ENCODE measurements around the gene KIF17.

KIF17 gene

GRCh38 chr1:20657024-20657423 lies 60.8 kb downstream of the KIF17 start:
- DNase-seq, result no peak

DNA sequence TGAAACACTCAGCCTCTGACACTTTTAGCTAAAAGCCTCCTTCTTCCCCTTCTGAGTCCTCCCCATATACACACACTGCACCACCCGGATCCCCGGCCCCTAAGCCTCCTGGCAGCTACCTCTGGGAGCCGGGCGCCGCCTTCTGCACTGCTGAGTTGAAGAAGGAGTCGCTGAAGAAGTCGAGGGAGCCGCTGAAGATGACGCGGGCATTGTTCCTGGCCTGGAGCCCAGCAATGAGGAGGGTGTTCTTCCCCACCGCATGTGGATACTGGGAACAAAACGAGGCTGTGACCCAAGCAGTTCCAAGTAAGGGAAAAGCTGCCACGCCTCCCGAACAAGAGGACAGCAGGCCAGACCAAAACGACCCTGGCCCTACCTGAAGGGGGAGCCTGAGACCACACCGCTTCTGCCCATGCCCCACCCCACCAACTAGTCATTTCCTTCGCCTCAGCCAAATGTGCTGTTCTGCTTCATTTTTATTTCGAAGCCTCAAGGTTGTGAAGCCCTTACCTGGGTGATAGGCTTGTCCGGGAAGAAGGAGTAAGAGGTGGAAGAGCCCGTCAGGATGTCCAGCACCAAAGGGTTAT lies 63.6 kb downstream of the KIF17 start:
- DNase-seq, result no peak

DNA sequence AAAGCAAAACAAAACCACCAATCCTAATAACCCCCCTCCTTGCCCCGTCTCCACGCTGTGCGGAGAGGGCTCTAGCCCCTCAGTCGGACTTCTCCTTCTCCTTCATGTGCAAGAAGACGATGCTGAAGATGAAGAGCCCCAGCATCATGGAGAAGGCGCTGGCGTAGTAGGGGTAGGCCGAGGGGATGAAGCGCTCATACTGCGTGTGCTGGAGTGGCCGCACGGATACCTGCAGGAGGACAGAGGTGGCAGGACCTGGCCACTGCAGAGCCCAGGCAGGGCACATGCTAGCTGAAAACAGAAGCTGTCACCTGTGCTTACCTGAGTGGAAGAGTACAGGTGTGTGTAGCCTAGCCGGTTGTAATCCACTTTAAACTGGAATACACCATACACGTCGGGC lies 65.5 kb downstream of the KIF17 start:
- no peak for DNase-seq

GRCh38 chr1:20648946-20649345 lies 68.9 kb downstream of the KIF17 start:
- no peak for DNase-seq

DNA sequence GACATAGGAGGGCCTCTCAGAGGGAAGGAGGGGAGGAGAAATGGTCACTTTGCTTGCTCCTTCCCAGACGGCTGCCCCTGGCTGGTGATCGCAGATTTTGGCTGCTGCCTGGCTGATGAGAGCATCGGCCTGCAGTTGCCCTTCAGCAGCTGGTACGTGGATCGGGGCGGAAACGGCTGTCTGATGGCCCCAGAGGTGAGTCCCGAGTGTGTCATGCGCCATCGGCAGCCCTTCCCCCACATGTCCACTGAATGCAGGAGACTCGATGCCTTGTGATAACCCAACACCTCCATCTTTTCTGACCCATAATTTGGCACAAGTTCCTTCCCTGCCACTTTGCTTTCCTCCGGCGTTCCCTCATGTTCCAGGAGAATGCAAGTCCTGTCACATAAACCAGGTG lies 69.4 kb downstream of the KIF17 start:
- DNase-seq, result no peak

- DNase-seq, result no peak
These were observed 72.4 kb downstream of the KIF17 start for GRCh38 chr1:20645414-20645813.

GRCh38 chr1:20644416-20644815 lies 73.4 kb downstream of the KIF17 start:
- no peak for DNase-seq

DNA sequence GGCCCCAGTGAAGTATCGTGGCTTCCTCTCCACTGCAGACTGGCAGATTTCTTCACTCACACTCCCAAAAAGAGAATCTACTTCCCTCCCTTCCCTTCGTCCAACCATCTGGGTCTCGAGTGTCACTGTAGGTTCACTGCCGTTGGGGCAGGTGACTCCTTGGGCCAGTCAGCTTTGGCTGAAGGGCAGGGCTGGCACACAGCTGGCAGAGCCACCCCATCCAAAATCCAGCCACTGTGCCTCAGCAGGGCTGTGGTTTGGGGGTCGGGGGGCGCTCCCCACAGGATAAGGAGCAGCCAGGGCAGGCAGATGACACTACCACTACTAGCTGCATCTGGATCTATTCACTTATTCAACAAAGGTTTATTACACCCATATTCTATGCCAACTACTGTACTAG lies 74.7 kb downstream of the KIF17 start:
- no peak for DNase-seq

DNA sequence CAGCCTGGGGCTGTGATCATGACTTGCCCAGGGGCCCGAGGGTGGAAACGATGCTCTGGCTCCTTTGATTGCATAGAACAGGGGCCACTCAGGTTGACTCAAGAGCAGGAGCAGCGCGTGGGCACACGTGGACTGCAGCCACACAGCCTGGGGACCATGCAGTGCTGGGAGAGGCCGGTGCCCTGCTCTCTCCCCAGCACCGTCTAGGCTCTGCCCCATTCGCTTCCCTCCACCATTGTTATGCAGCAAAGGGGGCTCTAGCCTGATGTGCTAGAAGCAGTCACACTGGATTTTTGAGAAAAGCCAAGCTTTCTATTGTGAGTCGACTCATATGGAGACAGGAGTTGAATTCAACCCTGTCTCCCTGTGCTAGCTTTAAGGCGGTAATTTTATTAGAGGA lies 75.8 kb downstream of the KIF17 start:
- DNase-seq, result no peak

DNA sequence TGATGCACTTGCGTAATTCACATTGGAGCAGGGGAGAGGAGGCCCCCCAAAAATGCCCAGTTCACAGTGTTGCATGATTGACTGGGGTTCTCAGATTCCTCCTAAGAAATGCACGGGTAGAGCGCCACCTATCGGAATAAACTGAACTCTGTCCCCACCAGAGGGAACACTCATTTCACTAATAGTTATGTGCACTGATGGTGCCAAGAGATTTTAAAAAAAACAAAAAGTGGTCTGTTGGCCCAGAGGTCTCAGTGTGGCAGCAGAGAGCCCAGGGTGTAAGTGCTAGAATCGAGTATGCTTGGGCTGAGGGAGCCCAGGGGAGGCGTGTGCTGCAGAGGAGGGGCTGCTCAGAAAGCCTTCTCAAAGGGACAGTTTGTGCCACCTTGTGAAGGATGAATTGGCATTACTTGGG lies 77.6 kb downstream of the KIF17 start:
- DNase-seq, result peak; percentile 47

DNA sequence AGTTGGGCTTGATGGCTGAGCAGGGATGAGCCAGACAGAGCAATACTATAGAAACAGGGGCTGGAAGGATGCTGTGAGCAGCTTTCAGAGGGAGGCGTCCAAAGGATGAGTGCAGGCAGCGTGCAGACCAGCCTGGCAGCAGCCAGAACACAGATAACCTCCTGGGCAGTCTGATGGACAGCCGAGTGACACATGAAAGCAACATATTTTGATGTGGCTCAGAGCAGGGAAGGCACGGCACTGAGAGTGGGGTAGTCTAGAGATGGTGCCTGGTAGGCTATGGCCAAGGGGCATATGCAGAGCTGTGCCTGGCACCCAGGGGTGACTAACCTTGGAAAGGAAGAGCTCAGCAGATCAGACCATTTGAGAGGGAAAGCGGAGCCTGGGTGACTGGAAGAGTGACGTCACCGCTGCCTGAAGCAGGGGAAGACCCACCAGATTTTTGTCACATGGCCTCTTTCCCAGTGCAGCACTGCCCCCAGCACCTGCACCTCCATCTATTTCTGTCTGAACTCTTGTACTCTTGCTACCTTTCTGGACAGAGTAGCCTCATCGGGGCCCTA lies 80.9 kb downstream of the KIF17 start:
- DNase-seq, result no peak

GRCh38 chr1:20634594-20635084 lies 83.2 kb downstream of the KIF17 start:
- DNase-seq, result peak; percentile 45

GRCh38 chr1:20634065-20634593 lies 83.7 kb downstream of the KIF17 start:
- no peak for DNase-seq

DNA sequence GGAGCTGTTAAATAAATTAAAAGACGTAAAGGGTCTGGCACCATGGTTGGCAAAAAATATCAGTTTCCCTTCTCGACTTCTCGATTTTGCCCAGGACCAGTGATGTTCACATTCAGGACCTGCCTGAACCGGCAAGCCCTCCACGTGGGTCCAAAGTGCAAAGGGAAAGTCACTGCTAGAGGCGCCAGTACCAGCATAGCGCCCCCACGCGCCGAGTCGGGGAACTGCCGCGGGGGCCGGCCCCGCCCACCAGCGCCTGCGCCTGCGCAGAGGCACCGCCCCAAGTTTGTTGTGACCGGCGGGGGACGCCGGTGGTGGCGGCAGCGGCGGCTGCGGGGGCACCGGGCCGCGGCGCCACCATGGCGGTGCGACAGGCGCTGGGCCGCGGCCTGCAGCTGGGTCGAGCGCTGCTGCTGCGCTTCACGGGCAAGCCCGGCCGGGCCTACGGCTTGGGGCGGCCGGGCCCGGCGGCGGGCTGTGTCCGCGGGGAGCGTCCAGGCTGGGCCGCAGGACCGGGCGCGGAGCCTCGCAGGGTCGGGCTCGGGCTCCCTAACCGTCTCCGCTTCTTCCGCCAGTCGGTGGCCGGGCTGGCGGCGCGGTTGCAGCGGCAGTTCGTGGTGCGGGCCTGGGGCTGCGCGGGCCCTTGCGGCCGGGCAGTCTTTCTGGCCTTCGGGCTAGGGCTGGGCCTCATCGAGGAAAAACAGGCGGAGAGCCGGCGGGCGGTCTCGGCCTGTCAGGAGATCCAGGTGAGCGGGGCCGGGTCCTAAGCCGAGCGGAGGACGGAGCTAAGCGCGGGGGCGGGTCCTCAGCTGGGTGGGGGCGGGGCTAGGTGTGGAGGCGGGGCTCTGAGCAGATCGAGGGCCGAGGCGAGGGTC lies 84.4 kb downstream of the KIF17 start, which contains the start of gene PINK1:
PINK1 (plus strand) TSS at position 269 of the 875 bp plus-strand sequence; CDS start at position 360, 91 bp downstream.
- DNase-seq, result peak; percentile 68

- DNase-seq, result peak; percentile 33
These were observed 85.4 kb downstream of the KIF17 start for GRCh38 chr1:20632386-20632785.

- no peak for DNase-seq
These were observed 87.1 kb downstream of the KIF17 start for GRCh38 chr1:20630729-20631128.

DNA sequence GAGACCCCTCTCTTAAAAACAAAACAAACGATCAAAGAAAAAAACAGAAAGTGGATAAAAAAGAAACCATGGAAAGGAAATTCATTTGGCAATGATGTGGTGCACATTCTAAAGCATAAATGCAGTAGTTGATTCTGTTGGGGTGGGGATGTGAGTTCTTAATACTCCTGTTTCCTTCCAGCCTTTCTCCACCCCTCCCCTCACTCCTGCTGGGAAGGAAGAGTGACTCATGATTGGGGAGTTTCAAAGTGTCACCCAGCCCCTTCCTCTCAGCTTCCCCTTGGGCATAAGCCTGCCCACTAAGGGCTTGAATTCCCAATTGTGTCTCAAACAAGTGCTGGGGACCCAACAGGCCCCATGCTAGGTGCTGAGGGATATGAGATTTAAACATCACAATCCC lies 91.3 kb downstream of the KIF17 start:
- DNase-seq, result no peak

GRCh38 chr1:20626098-20626427 lies 91.7 kb downstream of the KIF17 start:
- DNase-seq, result no peak

GRCh38 chr1:20625176-20626097 lies 92.4 kb downstream of the KIF17 start:
- DNase-seq, result no peak

DNA sequence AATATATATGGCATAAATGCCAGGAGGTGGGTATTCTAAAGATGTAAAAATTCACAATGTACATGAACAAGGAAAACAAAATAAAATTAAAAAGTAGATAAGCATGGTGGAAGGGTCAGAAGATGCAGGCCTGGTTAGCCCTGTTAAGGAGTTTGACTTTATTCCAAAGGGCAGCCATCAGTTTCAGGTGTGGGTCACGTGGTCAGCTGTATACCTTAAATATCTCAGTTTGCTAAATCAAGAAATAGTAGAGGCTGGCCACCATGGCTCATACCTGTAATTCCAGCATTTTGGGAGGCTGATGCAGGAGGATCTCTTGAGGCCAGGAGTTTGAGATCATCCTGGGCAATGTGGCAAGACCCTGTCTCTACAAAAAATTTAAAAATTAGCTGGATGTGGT lies 93.1 kb downstream of the KIF17 start:
- DNase-seq, result no peak

DNA sequence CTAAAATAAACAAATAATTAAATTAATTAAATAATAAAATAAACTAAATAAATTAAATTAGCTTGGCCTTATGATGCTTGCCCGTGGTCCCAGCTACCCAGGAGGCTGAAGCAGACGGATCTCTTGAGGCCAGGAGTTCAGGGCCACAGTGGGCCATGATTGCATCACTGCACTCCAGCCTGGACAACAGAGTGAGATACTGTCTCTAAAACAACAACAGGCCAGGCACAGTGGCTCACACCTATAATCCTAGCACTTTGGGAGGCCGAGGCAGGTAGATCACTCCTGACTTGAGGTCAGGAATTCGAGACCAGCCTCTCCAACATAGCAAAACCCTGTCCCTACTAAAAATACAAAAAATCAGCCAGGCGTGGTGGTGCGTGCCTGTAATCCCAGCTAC lies 96.8 kb downstream of the KIF17 start:
- no peak for DNase-seq

GRCh38 chr1:20619999-20620398 lies 97.8 kb downstream of the KIF17 start:
- DNase-seq, result no peak

DNA sequence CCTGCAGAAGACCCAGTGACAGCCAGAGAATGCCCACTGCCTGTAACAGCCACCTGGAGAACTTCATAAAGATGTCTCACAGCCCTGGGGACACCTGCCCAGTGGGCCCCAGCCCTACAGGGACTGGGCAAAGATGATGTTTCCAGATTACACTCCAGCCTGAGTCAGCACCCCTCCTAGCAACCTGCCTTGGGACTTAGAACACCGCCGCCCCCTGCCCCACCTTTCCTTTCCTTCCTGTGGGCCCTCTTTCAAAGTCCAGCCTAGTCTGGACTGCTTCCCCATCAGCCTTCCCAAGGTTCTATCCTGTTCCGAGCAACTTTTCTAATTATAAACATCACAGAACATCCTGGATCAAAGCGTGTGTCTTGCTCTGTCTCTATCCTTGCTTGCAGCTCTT lies 99.3 kb downstream of the KIF17 start:
- no peak for DNase-seq
